GM18508 (cell line): ENCODE data around the gene GPATCH2.
"Not testable (repeated sequence)": the region's sequence is repeated elsewhere in the genome, so short reads cannot be mapped to it uniquely, and the experiment has no call there.

ENCODE experiments used
- ATAC-seq: cut with Tn5 transposase; IDR thresholded peaks from one replicate; pipeline ENCODE4 v1.9.1; 2021; ENCODE audit warnings: moderate number of reproducible peaks; ENCODE audit not compliant: insufficient read depth, unreplicated experiment

GPATCH2 gene

GRCh38 chr1:217585577-217585976, 45.3 kb downstream of the GPATCH2 start:
- no peak for ATAC-seq

- not testable (repeated sequence) for ATAC-seq
Observed at GRCh38 chr1:217584286-217584811, 46.5 kb downstream of the GPATCH2 start.

GRCh38 chr1:217577336-217577735, 53.6 kb downstream of the GPATCH2 start:
- ATAC-seq: no peak

GRCh38 chr1:217574265-217574949, 56.5 kb downstream of the GPATCH2 start:
- no peak for ATAC-seq

- ATAC-seq: no peak
Observed at GRCh38 chr1:217569021-217569420, 61.9 kb downstream of the GPATCH2 start.

GRCh38 chr1:217568200-217568599, 62.7 kb downstream of the GPATCH2 start:
- ATAC-seq: no peak

GRCh38 chr1:217564833-217565232, 66.1 kb downstream of the GPATCH2 start:
- ATAC-seq: no peak

GRCh38 chr1:217564207-217564606, 66.7 kb downstream of the GPATCH2 start:
- ATAC-seq: no peak

GRCh38 chr1:217563179-217563578, 67.7 kb downstream of the GPATCH2 start:
- no peak for ATAC-seq

GRCh38 chr1:217562229-217562878, 68.5 kb downstream of the GPATCH2 start:
- no peak for ATAC-seq

GRCh38 chr1:217561446-217561845, 69.4 kb downstream of the GPATCH2 start:
- ATAC-seq: no peak

- no peak for ATAC-seq
Observed at GRCh38 chr1:217554849-217555248, 76.0 kb downstream of the GPATCH2 start.

- ATAC-seq: no peak
Observed at GRCh38 chr1:217553949-217554509, 76.9 kb downstream of the GPATCH2 start.

GRCh38 chr1:217552339-217552951, 78.4 kb downstream of the GPATCH2 start:
- no peak for ATAC-seq

- ATAC-seq: peak; percentile 81
Observed at GRCh38 chr1:217542837-217543236, 88.1 kb downstream of the GPATCH2 start.

- ATAC-seq: no peak
Observed at GRCh38 chr1:217542136-217542777, 88.6 kb downstream of the GPATCH2 start.

GRCh38 chr1:217540321-217540720, 90.6 kb downstream of the GPATCH2 start:
- ATAC-seq: no peak

- no peak for ATAC-seq
Observed at GRCh38 chr1:217539510-217539909, 91.4 kb downstream of the GPATCH2 start.

- no peak for ATAC-seq
Observed at GRCh38 chr1:217535601-217536377, 95.1 kb downstream of the GPATCH2 start.

- ATAC-seq: no peak
Observed at GRCh38 chr1:217534566-217534965, 96.3 kb downstream of the GPATCH2 start.
